Body of pancreas (tissue), 4 donors: Measurements from ENCODE around the gene MUC12. TPM values are rescaled to one million over a fixed set of nuclear protein-coding genes. Genes with fewer than 3 reads are reported as not detected.

ENCODE experiments used
- ATAC-seq: fragments of 150-250 bp; one replicate; pipeline ENCODE4 v1.9.1; 2016
- DNase-seq, 4 donors: peaks; one replicate each; pipeline ENCODE4 v3.0.0-alpha.2; 2019
- H3K27ac ChIP-seq, 4 donors: fragments of 200-600 bp; sonication (generic); 1 replicate in 3 of 4; 2 replicates in 1 of 4; pipeline versions ENCODE4 v1.5.1 to v1.6.1; 2016 to 2019; ENCODE audit warnings: mild to moderate bottlenecking in 1 of 4, mixed read lengths in 1 of 4, moderate library complexity in 1 of 4
- H3K27me3 ChIP-seq, 2 donors: fragments of 200-600 bp; sonication (generic); one replicate each; pipeline ENCODE4 v1.6.0; 2016; ENCODE audit warnings: mild to moderate bottlenecking in 1 of 2
- H3K36me3 ChIP-seq, 2 donors: fragments of 200-600 bp; sonication (generic); replicated peaks in 1 of 2; 2 replicates each; pipeline ENCODE4 v1.5.1; 2016; ENCODE audit warnings: low read depth in 2 of 2; ENCODE audit not compliant: insufficient read depth in 1 of 2
- H3K4me1 ChIP-seq: fragments of 200-600 bp; sonication (generic); one replicate; pipeline ENCODE4 v1.6.0; 2016
- H3K4me3 ChIP-seq, 2 donors: fragments of 200-600 bp; sonication (generic); 1 replicate in 1 of 2; 2 replicates in 1 of 2; pipeline ENCODE4 v1.5.1; 2016 to 2019
- H3K9me3 ChIP-seq, 3 donors: fragments of 200-600 bp; sonication (generic); 1 replicate in 2 of 3; 2 replicates in 1 of 3; pipeline ENCODE4 v1.5.1; 2016
- CTCF ChIP-seq, 7 experiments: fragments of 450-650 bp in 4 of 7; fragments of 200-600 bp in 3 of 7; sonication (generic) in 3 of 7; IDR thresholded peaks; one replicate each; pipeline ENCODE4 v1.5.1; 2016 to 2019; ENCODE audit warnings: antibody characterized with exemption in 7 of 7
- POLR2A ChIP-seq, 3 donors: fragments of 450-650 bp; IDR thresholded peaks; one replicate each; pipeline ENCODE4 v1.6.1; 2016; ENCODE audit warnings: antibody characterized with exemption in 3 of 3, mild to moderate bottlenecking in 2 of 3
- WGBS, 2 donors: methylation state at CpG; one replicate each; pipeline ENCODE4 v1.1.5; 2017; 5-methylcytosine and 5-hydroxymethylcytosine counted together
- intact Hi-C: fragments of 100-400 bp; cut with DNase I; formaldehyde crosslinking; loops from one replicate; pipeline ENCODE4 v1.15.1; 2023
- total RNA-seq, 2 donors: library from RNA; depleted of rRNA; stranded (reverse); fragments of >200 nt; gene quantifications; one replicate each; pipeline ENCODE4 v1.1.0, GENCODE V29; 2016

Gene MUC12
- total RNA-seq, 2 donors from 2014 or later: not detected

GRCh38 chr7:100951172-100951571 is 18.2 kb upstream of the MUC12 start:
- Histone ChIP-seq H3K27me3 (no peaks in the 10 kb centered on the region), H3K36me3 (no peaks in the 10 kb centered on the region), H3K4me1 (no peaks in the 10 kb centered on the region), H3K27ac (no peak overlapping the region), H3K4me3 (no peak overlapping the region), H3K9me3 (no peaks in the 10 kb centered on the region)
- ATAC-seq (no peak), DNase-seq (no peak)
- intact Hi-C loops: no loop called here
- TF ChIP-seq CTCF (IDR thresholded peaks at IDR 0.05) (no peak), POLR2A (IDR thresholded peaks at IDR 0.05) (no peak)
- 31 to 36% methylated on average over 5 to 6 of the region's 6 CpGs for WGBS, 2 donors

- no peak for TF ChIP-seq POLR2A (IDR thresholded peaks at IDR 0.05)
- no peak for TF ChIP-seq CTCF (IDR thresholded peaks at IDR 0.05)
- ATAC-seq (no peak), DNase-seq (no peak)
- H3K9me3 ChIP-seq: no peaks in the 10 kb centered on the region
- H3K27me3 ChIP-seq: no peaks in the 10 kb centered on the region
- no peak overlapping the region for H3K4me3 ChIP-seq
- H3K36me3 ChIP-seq: no peaks in the 10 kb centered on the region
- no peaks in the 10 kb centered on the region for H3K4me1 ChIP-seq
- H3K27ac ChIP-seq: no peak overlapping the region
- intact Hi-C loops: no loop called here
- WGBS, 2 donors: 57 to 59% methylated on average over 15 of the region's 15 CpGs
These were observed 17.3 kb upstream of the MUC12 start for GRCh38 chr7:100951888-100952560.

- Histone ChIP-seq H3K27ac (no peak overlapping the region), H3K27me3 (no peaks in the 10 kb centered on the region), H3K4me1 (no peaks in the 10 kb centered on the region), H3K36me3 (no peaks in the 10 kb centered on the region), H3K9me3 (no peaks in the 10 kb centered on the region), H3K4me3 (no peak overlapping the region)
- ATAC-seq (no peak), DNase-seq (no peak)
- TF ChIP-seq POLR2A (IDR thresholded peaks at IDR 0.05) (no peak), CTCF (IDR thresholded peaks at IDR 0.05) (no peak)
- 30 to 32% methylated on average over 2 of the region's 2 CpGs for WGBS, 2 donors
- intact Hi-C loops: no loop called here
These were observed 16.7 kb upstream of the MUC12 start for GRCh38 chr7:100952641-100953040.

- Histone ChIP-seq H3K27me3 (peaks cover 0 to 7% of the 10 kb centered on the region in 2 donors), H3K27ac (no peak overlapping the region), H3K4me1 (no peaks in the 10 kb centered on the region), H3K9me3 (no peaks in the 10 kb centered on the region), H3K4me3 (no peak overlapping the region), H3K36me3 (no peaks in the 10 kb centered on the region)
- DNase-seq (no peak), ATAC-seq (no peak)
- no peak for TF ChIP-seq CTCF (IDR thresholded peaks at IDR 0.05)
- no peak for TF ChIP-seq POLR2A (IDR thresholded peaks at IDR 0.05)
- WGBS, 2 donors: 47 to 50% methylated on average over 11 to 12 of the region's 12 CpGs
- intact Hi-C loops: no loop called here
These were observed 11.4 kb upstream of the MUC12 start for GRCh38 chr7:100957832-100958421.

- Histone ChIP-seq H3K27ac (no peak overlapping the region), H3K9me3 (no peaks in the 10 kb centered on the region), H3K4me3 (no peak overlapping the region), H3K27me3 (peaks cover 0 to 12% of the 10 kb centered on the region in 2 donors), H3K4me1 (no peaks in the 10 kb centered on the region), H3K36me3 (no peaks in the 10 kb centered on the region)
- intact Hi-C loops: no loop called here
- DNase-seq (no peak), ATAC-seq (no peak)
- TF ChIP-seq POLR2A (IDR thresholded peaks at IDR 0.05) (no peak), CTCF (IDR thresholded peaks at IDR 0.05) (no peak)
- WGBS, 2 donors: 53 to 54% methylated on average over 2 of the region's 2 CpGs
These were observed 9.5 kb upstream of the MUC12 start for GRCh38 chr7:100959894-100960293.
